ENCODE results near the gene SRF. TPM values are rescaled to one million over a fixed set of nuclear protein-coding genes. Genes with fewer than 3 reads are reported as not detected.

SRF gene
- total and polyA plus RNA-seq, 2 donors (not counting 3 experiments of a cell fraction or from before 2014, with no cell fraction given), result 34.4 to 55.8 TPM

DNA sequence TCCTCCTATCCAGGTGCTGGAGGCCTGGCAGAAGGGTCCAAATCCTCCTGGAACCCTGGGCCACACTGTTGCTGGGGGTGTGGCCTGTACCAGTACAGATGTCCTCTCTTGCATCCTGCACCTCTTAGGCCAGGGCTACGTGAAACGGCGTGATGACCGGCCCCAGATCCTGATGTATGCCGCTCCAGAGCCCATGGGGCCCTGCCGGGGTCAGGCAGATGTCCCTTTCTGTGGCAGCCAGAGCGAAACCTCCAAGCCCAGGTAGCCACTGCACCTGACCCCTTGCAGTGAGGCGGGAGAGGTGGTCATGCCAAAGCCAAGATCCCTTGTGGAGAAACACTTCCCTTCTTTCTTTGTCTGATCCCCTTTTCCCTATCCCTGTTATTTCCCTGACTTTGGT, 44.0 kb downstream of the SRF start:
- no peak overlapping the region for H2AFZ ChIP-seq (ENCODE audit: low read depth, low read length)
- no peak for FAIRE-seq
- ChIA-PET POLR2A (no interaction called here), CTCF (interaction anchor here (1.5 kb wide), 1 partner anchor 14 kb away, joined by 6 read pairs; the partner anchor contains the start of gene DNPH1)
- intact Hi-C loops (cut with micrococcal nuclease) (no loop called here), dilution Hi-C loops (cut with MboI; ENCODE audit: extremely low pct_ligation_motif_present, low sequenced_read_pairs) (no loop called here)
- H4K20me1 ChIP-seq (replicated peaks; ENCODE audit: control insufficient read depth, extremely low read depth, insufficient read depth, low read length), result no peaks in the 10 kb centered on the region
- no peaks in the 10 kb centered on the region for H3K9me3 ChIP-seq (replicated peaks; ENCODE audit: control insufficient read depth, insufficient read depth, low read length)
- H3K4me3 ChIP-seq (replicated peaks in 1 of 3; ENCODE audit: insufficient read depth in 1 of 3, low read depth in 1 of 3, low read length in 3 of 3), result no peak overlapping the region
- no peak overlapping the region for H3K9ac ChIP-seq (replicated peaks; ENCODE audit: extremely low read depth, insufficient read depth, low read length)
- H3K27ac ChIP-seq (ENCODE audit: insufficient read depth, low read depth, low read length), result no peak overlapping the region
- no peak for DNase-seq (ENCODE audit: low read depth, low spot score)
- H3K36me3 ChIP-seq (ENCODE audit: control insufficient read depth in 2 of 2, extremely low read depth in 1 of 2, insufficient read depth in 2 of 2, low read length in 2 of 2), result peaks cover 0 to 20% of the 10 kb centered on the region in 2 experiments
- peaks cover 18% of the 10 kb centered on the region for H3K4me1 ChIP-seq (ENCODE audit: control insufficient read depth, extremely low read depth, insufficient read depth, low read length)
- H3K79me2 ChIP-seq (ENCODE audit: control insufficient read depth, insufficient read depth, low read length), result no peaks in the 10 kb centered on the region
- H3K9me1 ChIP-seq (replicated peaks; ENCODE audit: control insufficient read depth, extremely low read depth, insufficient read depth, low read length), result no peaks in the 10 kb centered on the region
- no peak overlapping the region for H3K4me2 ChIP-seq (ENCODE audit: insufficient read depth, low read length)
- H3K27me3 ChIP-seq (ENCODE audit: control insufficient read depth in 2 of 2, insufficient read depth in 2 of 2, low read length in 2 of 2), result no peaks in the 10 kb centered on the region
- BruUV-seq (replicated peaks), result no TSS peak
- no peak for TF ChIP-seq EZH2 (IDR thresholded peaks at IDR 0.05; ENCODE audit: borderline replicate concordance, low read depth, low read length, severe bottlenecking)
- no peak for TF ChIP-seq CTCF (IDR thresholded peaks at IDR 0.05; ENCODE audit: extremely low read depth in 1 of 2, insufficient read depth in 1 of 2, low read depth in 1 of 2, low read length in 2 of 2)
- TF ChIP-seq JUN (IDR thresholded peaks at IDR 0.05; ENCODE audit: borderline replicate concordance, insufficient read depth, insufficient read length, low read depth), result no peak
- no peak for TF ChIP-seq MYC (IDR thresholded peaks at IDR 0.05; ENCODE audit: low read depth, low read length)
- no peak for TF ChIP-seq GATA2 (IDR thresholded peaks at IDR 0.05; ENCODE audit: insufficient read depth, insufficient read length, low read depth, low read length)
- TF ChIP-seq, protein P1, sequence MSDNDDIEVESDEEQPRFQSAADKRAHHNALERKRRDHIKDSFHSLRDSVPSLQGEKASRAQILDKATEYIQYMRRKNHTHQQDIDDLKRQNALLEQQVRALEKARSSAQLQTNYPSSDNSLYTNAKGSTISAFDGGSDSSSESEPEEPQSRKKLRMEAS (IDR thresholded peaks at IDR 0.05; ENCODE audit: insufficient read depth, insufficient read length), result no peak
- no peak for TF ChIP-seq POLR2A (IDR thresholded peaks at IDR 0.05; ENCODE audit: low read depth, low read length)
- no peak for TF ChIP-seq POLR2AphosphoS5 (IDR thresholded peaks at IDR 0.05; ENCODE audit: insufficient read depth, low read depth, low read length)
- TF ChIP-seq FOS (IDR thresholded peaks at IDR 0.05; ENCODE audit: borderline replicate concordance, insufficient read depth, low read length), result no peak
